Adipose tissue (tissue), 3 donors: Measurements from ENCODE around the gene TSPEAR. TPM values are rescaled to one million over a fixed set of nuclear protein-coding genes. Genes with fewer than 3 reads are reported as not detected.
"Not testable (repeated sequence)": the region's sequence is repeated elsewhere in the genome, so short reads cannot be mapped to it uniquely, and the experiment has no call there.

Experiments used
- H3K27ac ChIP-seq: one replicate; pipeline ENCODE4 v1.5.1; 2013; ENCODE audit warnings: low read depth, low read length
- WGBS, 3 donors: extraction: QIAGEN DNeasy Blood & Tissue Kit; methylation state at CpG; one replicate each; pipeline ENCODE4 v1.1.7; 2013; 5-methylcytosine and 5-hydroxymethylcytosine counted together
- polyA plus RNA-seq, 3 donors: library from polyadenylated mRNA; stranded (reverse); fragments of 200-250 nt; gene quantifications; one replicate each; pipeline ENCODE4 v1.2.3, GENCODE V29; 2013
- donor health status: healthy with polysubstance abuse.
- donor health status: Bipolar disorder and iron deficiency.
- donor health status: healthy.

The TSPEAR gene
- polyA plus RNA-seq, 3 donors = 0.07 to 0.56 (median 0.10) TPM

DNA sequence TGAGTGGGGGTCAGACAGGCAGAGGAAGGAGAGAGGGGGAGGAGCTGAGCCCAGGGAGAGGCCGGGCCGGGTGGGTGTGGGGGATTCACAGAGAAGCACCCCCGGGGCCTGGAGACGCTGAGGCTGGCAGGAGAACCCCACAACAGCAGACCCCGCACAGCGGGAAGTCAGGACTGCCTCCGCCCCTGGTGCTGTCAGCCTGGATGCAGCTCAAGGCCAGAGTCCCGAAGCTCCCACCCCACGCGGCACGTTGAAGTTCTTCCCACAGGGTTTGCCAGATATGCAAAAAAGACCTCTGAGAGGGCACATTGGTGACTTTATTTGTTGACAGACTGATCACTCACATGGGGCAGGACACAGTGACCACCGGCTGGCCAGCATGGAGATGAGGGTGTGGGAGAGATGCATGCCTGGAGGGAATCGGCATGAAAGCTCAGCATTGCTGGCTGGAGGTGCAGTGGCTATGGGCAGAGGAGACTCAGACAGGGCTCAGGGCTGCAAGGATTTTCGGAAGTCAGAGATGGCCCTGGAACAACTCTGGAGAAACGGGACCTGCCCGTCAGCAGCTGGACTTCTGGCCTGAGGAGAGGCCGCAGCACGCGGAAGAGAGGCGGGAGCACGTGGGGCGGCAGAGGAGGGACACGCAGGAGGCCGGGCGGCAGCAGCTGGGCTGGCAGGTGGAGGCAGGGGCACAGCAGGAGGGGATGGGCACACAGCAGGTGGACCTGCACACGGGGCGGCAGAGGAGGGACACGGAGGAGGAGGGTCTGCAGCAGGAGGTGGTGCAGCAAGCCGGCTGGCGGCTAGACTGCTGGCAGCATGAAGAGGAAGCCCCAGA, 153.7 kb downstream of the TSPEAR start:
- no peak overlapping the region for H3K27ac ChIP-seq
- WGBS, 3 donors = 37 to 55% (median 52%) methylated on average over 30 of the region's 30 CpGs

DNA sequence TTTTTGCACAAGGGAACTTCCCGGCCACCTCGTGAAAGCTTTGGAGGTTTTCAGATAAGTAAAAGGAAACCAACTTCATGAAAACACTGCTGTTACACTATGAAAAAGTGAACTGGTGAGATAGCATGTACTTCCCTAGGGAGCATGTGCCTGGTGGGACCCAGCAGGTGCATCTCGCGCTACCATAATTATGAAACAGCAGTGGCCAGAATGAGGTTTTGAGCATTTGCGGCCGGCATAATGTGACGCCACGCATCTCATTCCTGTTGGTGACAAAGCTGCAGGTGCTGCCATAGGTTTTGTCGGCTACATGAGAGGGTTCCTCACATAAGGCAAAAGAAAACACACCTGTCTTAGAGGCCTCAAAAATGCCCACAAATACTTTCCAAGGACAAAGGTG, 154.5 kb downstream of the TSPEAR start:
- WGBS, 3 donors = 57 to 75% (median 75%) methylated on average over 9 of the region's 9 CpGs
- no peak overlapping the region for H3K27ac ChIP-seq

DNA sequence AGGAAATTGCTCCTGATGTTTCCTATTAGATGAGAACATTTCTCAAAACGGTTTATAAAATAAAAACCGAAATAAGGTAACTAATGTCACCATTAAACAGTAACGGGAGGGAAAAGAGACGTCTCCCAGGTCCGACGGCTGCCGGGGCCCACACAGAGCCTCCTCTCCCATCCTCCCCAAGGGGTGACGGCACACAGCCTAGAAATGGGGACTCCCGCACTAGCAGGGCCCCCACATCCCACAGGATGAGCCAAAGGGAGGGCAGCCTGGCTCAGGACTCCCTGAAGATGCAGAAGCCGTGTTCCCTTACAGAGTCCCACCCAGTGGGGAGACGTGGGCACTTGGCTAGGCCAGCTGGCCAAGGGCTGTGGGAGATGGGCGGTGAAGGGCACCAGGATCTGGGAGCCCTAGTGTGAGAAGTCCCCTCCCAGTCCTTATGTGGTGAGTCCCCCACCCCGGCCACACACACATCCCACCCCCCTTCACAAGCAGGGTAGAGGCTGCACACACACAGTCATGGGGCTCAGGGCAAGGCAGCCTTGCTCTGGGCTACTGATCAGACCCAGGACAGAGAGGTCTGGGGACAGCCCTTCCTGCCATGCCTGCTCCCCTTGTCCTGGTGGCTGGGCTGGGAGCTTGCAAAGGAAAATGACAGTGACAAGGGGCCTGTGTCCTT, 156.0 kb downstream of the TSPEAR start:
- no peak overlapping the region for H3K27ac ChIP-seq
- WGBS, 3 donors = 68 to 78% (median 75%) methylated on average over 12 to 13 of the region's 13 CpGs

DNA sequence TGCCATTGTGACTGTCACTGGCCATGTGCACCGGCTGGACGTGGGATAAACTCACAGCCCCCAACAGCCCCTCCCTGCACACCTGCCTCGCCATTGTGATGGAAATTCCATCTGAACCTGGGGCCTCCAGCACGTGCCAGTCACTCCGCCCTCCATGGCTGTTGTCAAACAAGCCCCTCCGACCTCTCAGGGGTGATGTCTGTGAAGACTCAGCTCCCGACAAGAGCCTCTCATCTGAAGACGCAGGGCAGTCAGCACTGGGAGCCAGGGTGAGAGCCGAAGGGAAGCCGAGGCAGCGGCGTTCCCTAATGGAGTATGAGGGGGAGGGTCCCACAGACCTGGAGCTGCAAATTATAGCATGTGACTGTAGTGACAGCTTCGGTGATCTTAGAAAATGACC, 158.7 kb downstream of the TSPEAR start:
- WGBS, 3 donors = 60 to 75% (median 69%) methylated on average over 13 of the region's 13 CpGs
- H3K27ac ChIP-seq = no peak overlapping the region

DNA sequence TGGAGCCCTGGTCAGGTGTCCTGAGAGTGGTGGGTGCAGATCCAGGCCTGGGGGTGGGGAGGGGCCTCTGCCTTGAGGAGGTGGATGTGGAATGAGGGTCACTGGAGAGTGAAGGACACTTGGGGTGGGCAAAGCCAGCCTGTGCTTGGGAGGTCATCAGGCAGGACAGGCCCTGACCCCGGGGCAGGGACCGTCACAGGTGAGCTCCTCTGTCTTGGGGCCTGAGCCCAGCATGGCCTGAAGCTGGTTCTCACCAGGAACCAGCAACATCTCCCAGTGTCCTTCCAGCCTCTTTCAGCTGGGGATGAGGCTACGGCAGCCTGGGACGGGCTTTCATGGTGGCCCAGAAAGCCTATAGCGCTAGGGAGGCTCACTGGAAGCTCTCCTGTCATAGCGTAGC, 159.2 kb downstream of the TSPEAR start:
- no peak overlapping the region for H3K27ac ChIP-seq
- WGBS, 3 donors = 88 to 94% (median 93%) methylated on average over 6 of the region's 6 CpGs

DNA sequence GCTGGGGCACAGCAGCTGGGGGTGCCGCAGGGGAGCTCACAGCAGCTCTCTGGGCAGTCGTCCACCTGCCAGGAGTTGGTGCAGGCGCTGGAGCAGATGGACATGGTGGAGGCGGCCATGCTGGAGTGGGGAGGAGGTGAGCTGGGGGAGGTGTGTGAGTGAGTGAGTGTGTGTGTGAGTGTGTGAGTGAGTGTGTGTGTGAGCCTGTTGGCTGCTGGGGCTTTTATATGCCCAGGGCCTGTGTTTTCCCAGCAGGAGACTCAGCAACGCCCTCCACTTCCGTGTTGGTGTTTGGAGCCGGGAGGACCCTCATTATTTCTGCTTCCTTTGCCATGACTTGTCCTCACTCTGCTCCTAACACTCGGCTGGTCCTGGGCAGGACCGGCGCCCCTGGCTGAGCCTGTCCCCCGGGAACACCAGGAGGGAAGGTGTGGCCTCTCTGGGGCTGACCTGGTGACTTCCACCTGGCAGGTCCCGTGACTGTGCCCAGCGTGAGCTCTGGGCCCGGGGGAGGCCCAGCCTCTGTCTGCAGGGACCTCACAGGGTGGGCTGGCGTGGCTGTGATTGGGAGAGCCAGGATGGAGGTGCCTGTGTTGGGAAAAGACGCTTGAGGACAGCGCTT, 159.9 kb downstream of the TSPEAR start, which contains the start of gene KRTAP10-2:
Gene KRTAP10-2 (minus strand): TSS at position 166 of the 622 bp plus-strand sequence. CDS start 47 bp downstream, at position 119.
- whole genome bisulfite sequencing, 3 donors = 46 to 57% (median 50%) methylated on average over 16 to 17 of the region's 17 CpGs
- no peak within 1 kb of the TSS for H3K27ac ChIP-seq

DNA sequence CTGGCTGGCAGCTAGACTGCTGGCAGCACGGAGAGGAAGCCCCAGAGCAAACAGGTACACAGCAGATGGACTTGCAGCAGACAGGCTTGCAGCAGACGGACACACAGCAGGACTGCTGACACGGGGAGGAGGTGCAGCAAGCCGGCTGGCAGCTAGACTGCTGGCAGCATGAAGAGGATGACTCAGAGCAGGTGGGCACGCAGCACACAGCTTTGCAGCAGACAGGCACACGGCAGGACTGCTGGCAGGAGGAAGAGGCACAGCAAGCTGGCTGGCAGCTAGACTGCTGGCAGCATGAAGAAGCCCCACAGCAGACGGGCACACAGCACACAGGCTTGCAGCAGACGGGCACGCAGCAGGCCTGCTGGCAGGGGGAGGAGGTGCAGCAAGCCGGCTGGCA, 160.6 kb downstream of the TSPEAR start:
- 54 to 67% (median 65%) methylated on average over 10 of the region's 10 CpGs for WGBS, 3 donors
- no peak overlapping the region for H3K27ac ChIP-seq

DNA sequence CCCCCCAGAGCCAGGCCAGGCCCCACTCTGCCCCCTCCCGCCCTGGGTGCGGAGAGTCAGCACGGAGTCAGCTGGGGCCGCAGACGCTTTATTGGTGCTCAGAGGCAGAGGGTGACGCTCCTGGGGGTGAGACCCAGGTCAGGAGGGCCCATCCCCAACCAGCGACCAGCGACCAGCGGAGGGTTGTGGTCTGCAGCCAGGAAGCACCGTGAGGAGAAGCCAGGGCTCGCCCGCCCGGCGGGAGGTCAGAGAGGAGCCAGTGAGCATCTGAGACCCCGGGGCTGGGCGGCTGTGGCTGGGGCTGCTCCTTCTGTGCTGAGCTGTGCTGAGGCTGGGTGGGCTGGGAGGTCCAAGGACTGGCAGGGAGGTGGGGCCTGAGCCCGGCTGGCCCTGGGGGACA, 161.1 kb downstream of the TSPEAR start:
- WGBS, 3 donors = 42 to 50% (median 44%) methylated on average over 15 to 17 of the region's 17 CpGs

DNA sequence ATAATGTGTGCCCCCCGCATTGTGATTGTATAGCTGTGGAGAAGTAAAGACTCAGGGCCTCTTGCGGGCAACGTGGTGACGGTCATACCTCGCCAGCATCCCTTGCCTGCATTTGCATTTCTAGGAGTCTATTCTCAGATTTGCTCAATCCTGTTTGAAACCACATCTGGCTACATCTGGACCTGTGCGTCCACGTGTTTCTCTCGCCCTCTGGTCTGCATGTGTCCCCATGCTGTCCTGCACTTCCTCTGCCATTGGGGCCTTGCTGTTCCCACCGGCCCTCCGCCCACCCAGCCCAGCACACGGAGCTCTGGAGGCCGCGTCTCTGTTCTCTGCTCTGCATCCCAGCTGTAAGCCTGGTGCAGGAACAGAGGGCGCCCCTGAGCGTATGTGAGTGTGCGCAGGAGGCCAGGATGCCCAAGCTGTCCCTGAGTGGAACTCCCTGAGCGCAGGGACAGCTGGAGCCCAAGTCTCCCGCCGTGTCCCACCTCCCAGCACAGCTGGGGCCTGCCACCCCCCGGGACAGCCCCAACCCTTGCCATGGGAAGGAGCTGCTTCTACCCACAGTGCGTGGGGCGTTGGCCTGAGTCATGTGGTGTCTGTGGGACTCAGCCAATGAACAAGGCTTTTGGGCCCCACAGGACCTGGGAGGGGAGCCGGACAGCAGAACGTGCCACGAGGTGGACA, 161.7 kb downstream of the TSPEAR start:
- H3K27ac ChIP-seq = no peak overlapping the region
- WGBS, 3 donors = 64 to 77% (median 68%) methylated on average over 25 of the region's 25 CpGs

More for the DNA sequence above, 161.1 kb downstream of the TSPEAR start:
- not testable (repeated sequence) for H3K27ac ChIP-seq

DNA sequence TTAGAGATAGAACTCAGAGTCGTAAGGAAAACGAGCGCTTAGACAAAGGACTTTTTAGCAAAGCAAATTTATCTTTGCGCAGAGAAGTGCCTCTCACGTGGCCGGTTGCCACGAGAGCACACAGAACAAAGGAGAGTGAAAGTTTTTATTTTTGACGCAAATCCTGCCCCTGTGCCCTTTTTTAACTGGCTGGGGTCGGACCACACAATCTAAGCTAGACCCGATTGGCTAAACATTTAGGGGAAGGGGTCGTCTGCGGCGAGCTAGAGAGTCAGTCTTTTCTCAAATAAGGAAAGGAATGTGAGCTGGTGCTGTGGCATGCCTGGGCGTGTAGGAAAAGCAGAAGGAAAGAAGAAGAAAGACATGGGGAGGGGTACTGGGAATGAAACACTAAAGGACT, 162.4 kb downstream of the TSPEAR start:
- 21 to 38% (median 26%) methylated on average over 14 of the region's 14 CpGs for WGBS, 3 donors
- no peak overlapping the region for H3K27ac ChIP-seq

DNA sequence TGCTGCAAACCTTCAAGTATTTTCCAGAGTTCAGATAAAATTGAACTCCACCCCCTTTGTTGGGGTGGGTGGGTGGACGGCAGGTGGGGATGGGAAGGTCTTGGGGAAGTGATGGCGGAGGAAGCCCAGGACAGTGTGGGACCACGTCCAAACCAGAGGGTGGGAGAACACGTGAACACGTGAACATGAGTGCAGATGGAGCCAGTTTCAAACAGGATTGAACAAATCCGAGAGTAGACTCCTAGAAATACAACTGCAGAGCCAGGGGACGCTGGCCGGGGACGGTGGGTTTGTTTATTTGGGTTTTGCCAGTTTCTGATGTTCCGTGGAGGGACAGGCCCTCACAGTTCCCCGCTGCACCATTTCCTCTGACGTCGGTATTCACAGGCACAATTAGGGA, 163.0 kb downstream of the TSPEAR start:
- 49 to 59% (median 57%) methylated on average over 13 of the region's 13 CpGs for WGBS, 3 donors
- H3K27ac ChIP-seq = no peak overlapping the region

DNA sequence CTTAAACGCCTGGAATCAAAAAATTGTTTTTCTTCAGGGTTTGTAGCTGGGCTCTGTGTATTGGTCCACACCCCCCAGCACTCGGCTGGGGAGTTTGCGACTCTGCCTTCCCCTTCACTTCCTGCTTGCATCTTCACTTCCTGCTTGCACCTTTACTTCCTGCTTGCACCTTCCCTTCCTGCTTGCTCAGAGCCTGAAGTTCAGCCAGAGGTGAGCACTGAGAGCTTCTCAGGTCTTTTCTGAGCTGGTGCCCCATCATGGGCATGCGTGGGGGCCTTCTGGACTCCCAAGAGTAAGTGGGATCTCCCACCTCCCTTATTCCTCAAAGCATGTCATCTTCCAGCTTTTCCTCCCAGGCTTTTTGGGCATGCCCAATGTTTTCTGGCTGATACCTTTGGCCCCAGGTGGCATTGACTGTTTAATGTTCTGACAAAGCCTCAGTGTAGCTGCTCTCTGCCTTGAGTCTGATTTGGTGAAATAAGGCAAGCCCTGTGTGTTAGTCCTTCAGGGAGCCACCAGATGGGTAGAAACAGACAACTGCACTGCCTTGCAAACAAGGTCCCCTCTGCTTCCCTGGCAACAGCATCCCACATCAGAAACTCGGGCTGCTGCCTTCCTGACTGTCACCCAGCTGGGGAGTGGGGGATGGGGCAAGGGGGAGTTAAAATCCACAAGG, 163.6 kb downstream of the TSPEAR start:
- 41 to 46% (median 42%) methylated on average over 5 of the region's 5 CpGs for WGBS, 3 donors
- H3K27ac ChIP-seq = no peak overlapping the region

DNA sequence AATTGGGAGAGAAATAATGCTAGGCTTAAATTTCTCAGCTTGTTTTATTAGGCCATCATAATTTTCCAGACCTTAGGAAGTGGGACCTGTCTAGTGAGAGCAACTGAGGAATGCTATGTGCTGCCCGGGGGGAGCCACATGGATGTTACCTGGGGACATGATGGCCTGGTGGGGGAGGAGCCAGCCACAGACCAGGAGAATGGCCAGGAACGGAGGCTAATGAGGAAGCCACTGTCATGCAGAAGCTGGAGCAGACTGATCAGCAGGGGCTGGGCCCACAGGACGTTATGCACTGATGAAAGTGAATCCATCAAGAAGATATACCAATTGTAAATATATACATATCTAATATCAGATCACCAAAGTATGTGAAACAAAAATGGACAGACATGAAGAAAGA, 166.8 kb downstream of the TSPEAR start:
- 65 to 81% (median 67%) methylated on average over 3 of the region's 3 CpGs for WGBS, 3 donors
- H3K27ac ChIP-seq = no peak overlapping the region

DNA sequence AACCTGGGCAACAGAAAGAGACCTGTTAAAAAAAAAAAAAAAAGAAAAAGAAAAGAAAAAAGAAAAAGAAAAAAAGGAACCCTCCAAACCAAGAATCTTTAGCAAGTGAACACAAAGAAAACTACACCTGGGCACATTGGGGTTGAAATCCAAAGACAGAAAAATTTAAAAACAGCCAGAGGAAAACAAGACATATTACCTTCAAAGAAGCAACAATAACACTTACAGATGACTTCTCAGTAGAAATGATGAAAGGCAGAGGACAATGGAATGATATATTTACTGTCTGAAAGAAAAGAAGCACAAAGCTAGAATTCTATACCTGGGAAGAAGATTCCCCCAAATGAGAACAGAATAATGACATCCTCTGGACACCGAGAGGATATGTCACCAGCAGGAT, 168.7 kb downstream of the TSPEAR start:
- no peak overlapping the region for H3K27ac ChIP-seq
- 75 to 83% (median 81%) methylated on average over 1 of the region's 1 CpG for WGBS, 3 donors

DNA sequence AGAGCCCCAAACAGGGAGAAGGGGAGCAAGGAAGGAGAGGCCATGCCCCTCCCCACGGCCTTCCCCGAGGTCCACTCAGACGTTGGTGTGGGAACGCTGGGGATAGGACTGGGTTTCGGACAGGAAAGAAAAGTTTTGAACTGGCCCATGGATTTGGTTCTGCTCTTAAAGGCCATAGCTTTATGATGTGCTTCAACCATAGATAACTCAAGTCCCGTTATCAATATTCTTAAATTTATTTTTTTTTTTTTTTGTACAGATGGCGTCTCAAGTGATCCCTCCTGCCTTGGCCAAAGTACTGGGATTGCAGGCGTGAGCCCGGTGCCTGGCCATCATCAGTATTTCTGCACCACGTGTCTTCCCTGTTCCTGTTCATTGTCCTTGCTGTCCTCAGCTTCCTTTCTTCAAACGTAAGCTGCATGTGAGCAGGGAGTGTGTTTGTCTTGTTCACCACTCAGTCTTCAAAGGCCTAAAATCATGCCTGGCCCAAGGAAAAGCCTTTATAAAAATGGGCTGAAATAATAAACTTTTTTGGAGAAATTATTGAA, 170.6 kb downstream of the TSPEAR start:
- 70 to 77% (median 74%) methylated on average over 11 of the region's 11 CpGs for WGBS, 3 donors
- no peak overlapping the region for H3K27ac ChIP-seq

DNA sequence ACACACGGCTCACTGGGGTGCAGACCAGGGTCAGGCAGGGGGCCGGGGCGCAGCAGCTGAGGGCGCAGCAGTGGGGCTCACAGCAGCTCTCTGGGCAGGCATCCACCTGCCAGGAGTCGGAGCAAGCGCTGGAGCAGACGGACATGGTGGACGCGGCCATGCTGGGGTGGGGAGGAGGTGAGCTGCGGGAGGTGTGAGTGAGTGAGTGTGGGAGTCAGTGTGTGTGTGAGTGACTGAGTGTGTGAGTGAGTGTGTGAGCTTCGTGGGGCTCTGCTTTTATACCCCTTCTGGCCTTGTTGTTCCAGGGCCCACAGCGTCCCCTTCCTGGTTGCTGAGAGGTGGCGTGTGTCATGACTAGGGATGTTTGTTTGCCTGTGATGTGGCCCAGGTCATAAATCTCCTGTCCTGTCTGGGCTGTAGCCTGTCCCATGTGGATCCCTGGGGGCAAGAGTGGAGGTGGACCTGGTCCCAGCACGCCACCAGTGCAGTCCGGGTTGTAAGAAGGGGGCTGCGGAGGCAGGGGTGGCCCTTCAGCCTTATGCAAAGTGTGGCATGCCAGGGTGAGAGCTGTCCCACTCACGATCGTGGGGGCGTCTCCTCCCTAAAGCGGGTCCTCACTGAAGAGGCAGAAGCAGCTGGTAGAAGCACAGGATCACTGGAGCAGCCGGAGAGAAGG, 171.2 kb downstream of the TSPEAR start, which contains the start of gene KRTAP10-1:
Gene KRTAP10-1 (minus strand): TSS at position 205 of the 676 bp plus-strand sequence. CDS start 45 bp downstream, at position 160.
- WGBS, 3 donors = 64 to 76% (median 71%) methylated on average over 21 of the region's 21 CpGs
- H3K27ac ChIP-seq = no peak within 1 kb of the TSS

DNA sequence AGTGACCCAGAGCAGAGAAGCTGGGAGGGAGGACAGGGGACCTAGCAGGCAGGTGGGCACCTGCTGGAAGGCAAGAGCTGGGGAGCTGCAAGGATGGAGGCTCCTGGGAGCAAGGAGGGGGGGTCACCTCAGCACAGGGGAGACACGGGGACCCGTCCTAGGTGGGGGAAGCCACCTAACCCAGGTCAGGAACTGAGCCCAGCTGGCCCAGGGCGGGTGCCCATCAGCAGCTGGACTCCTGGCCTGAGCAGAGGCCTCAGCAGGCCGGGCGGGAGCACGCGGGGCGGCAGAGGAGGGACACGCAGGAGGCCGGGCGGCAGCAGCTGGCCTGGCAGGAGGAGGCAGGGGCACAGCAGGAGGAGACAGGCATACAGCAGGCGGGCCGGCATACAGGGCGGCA, 172.3 kb downstream of the TSPEAR start:
- no peak overlapping the region for H3K27ac ChIP-seq
- whole genome bisulfite sequencing, 3 donors = 55 to 78% (median 68%) methylated on average over 8 to 14 of the region's 14 CpGs
